Stomach (tissue), 9 donors: ENCODE data around the gene ADGRF5. TPM values are rescaled to one million over a fixed set of nuclear protein-coding genes. Genes with fewer than 3 reads are reported as not detected.
A peak's percentile ranks its signal among the peaks of the same experiment; 100 is the strongest.

Experiments
- DNase-seq, 2 donors: peaks; one replicate each; pipeline versions ENCODE4 v3.0.0 to v3.0.0-alpha.2; 2013 to 2019
- H3K27ac ChIP-seq, 5 donors: fragments of 200-600 bp in 4 of 5; sonication (generic) in 4 of 5; one replicate each; pipeline ENCODE4 v1.5.1; 2013 to 2019; ENCODE audit warnings: mild to moderate bottlenecking in 1 of 5, moderate library complexity in 1 of 5
- H3K27me3 ChIP-seq, 3 donors: fragments of 200-600 bp; sonication (generic); one replicate each; pipeline ENCODE4 v1.5.1; 2017 to 2019; ENCODE audit warnings: mixed run types in 1 of 3
- H3K36me3 ChIP-seq, 4 donors: fragments of 200-600 bp; sonication (generic); 1 replicate in 3 of 4; 2 replicates in 1 of 4; pipeline ENCODE4 v1.5.1; 2016 to 2019
- H3K4me1 ChIP-seq, 4 donors: fragments of 200-600 bp; sonication (generic); one replicate each; pipeline ENCODE4 v1.5.1; 2016 to 2019
- H3K4me3 ChIP-seq, 4 donors: fragments of 200-600 bp; sonication (generic) in 3 of 4; one replicate each; pipeline ENCODE4 v1.5.1; 2016 to 2019; ENCODE audit warnings: mild to moderate bottlenecking in 1 of 4
- H3K9me3 ChIP-seq, 4 donors: fragments of 200-600 bp; sonication (generic); one replicate each; pipeline ENCODE4 v1.5.1; 2016 to 2019
- CTCF ChIP-seq, 7 experiments: fragments of 450-650 bp in 4 of 7; fragments of 200-600 bp in 3 of 7; sonication (generic) in 3 of 7; IDR thresholded peaks; one replicate each; pipeline ENCODE4 v1.5.1; 2016 to 2019; ENCODE audit warnings: antibody characterized with exemption in 7 of 7, control low read depth in 2 of 7, mild to moderate bottlenecking in 1 of 7
- EP300 ChIP-seq: sonication (generic); formaldehyde crosslinking; IDR thresholded peaks from one replicate; pipeline ENCODE4 v1.6.1; 2017; ENCODE audit warnings: antibody characterized with exemption
- POLR2A ChIP-seq, 4 donors: fragments of 450-650 bp; IDR thresholded peaks; one replicate each; pipeline ENCODE4 v1.6.1; 2016; ENCODE audit warnings: antibody characterized with exemption in 4 of 4, control low read depth in 2 of 4, mild to moderate bottlenecking in 1 of 4, moderate library complexity in 1 of 4
- POLR2AphosphoS5 ChIP-seq, 3 donors: sonication (generic); formaldehyde crosslinking; IDR thresholded peaks; one replicate each; pipeline ENCODE4 v1.6.1; 2016; ENCODE audit warnings: antibody characterized with exemption in 3 of 3
- WGBS, 5 donors: extraction: QIAGEN DNeasy Blood & Tissue Kit in 3 of 5; methylation state at CpG; one replicate each; pipeline versions ENCODE4 v1.1.5 to v1.1.7; 2013 to 2018; 5-methylcytosine and 5-hydroxymethylcytosine counted together
- intact Hi-C: fragments of 100-400 bp; cut with DNase I; formaldehyde crosslinking; loops from one replicate; pipeline ENCODE4 v1.15.1; 2023; ENCODE audit warnings: low total_unique reads
- polyA plus RNA-seq, 3 donors: library from polyadenylated mRNA; stranded (reverse); fragments of 200-250 nt; gene quantifications; one replicate each; pipeline ENCODE4 v1.2.3, GENCODE V29; 2013
- total RNA-seq, 5 donors: library from RNA; depleted of rRNA; stranded (reverse); fragments of >200 nt; gene quantifications; one replicate each; pipeline versions ENCODE4 v1.1.0 to v1.2.3, GENCODE V29; 2014 to 2016
- donor health status: healthy with polysubstance abuse.
- donor health status: Bipolar disorder and iron deficiency.
- donor health status: healthy.

ADGRF5 gene
- total and polyA plus RNA-seq, 8 donors = 0.29 to 34.0 (median 3.9) TPM

- Histone ChIP-seq H3K36me3 (no peaks in the 10 kb centered on the region), H3K9me3 (no peaks in the 10 kb centered on the region), H3K4me1 (no peaks in the 10 kb centered on the region), H3K27ac (no peak overlapping the region), H3K4me3 (no peak overlapping the region), H3K27me3 (no peaks in the 10 kb centered on the region)
- DNase-seq = peak in 1 of 2 donors; percentile 30
- TF ChIP-seq POLR2AphosphoS5 (IDR thresholded peaks at IDR 0.05) (no peak), EP300 (no peak), POLR2A (IDR thresholded peaks at IDR 0.05) (no peak), CTCF (IDR thresholded peaks at IDR 0.05) (no peak)
- intact Hi-C loops = no loop called here
- WGBS, 5 donors = 79 to 85% (median 82%) methylated on average over 6 of the region's 6 CpGs
Measured at GRCh38 chr6:46935687-46936086, 13.9 kb upstream of the ADGRF5 start.

- Histone ChIP-seq H3K9me3 (no peaks in the 10 kb centered on the region), H3K4me3 (no peak overlapping the region), H3K36me3 (no peaks in the 10 kb centered on the region), H3K27me3 (no peaks in the 10 kb centered on the region), H3K4me1 (no peaks in the 10 kb centered on the region), H3K27ac (no peak overlapping the region)
- 82 to 92% (median 89%) methylated on average over 5 of the region's 5 CpGs for WGBS, 5 donors
- intact Hi-C loops = no loop called here
- no peak for DNase-seq
- TF ChIP-seq POLR2AphosphoS5 (IDR thresholded peaks at IDR 0.05) (no peak), POLR2A (IDR thresholded peaks at IDR 0.05) (no peak), CTCF (IDR thresholded peaks at IDR 0.05) (no peak), EP300 (no peak)
Measured at GRCh38 chr6:46933751-46934150, 12.0 kb upstream of the ADGRF5 start.

- H3K4me3 ChIP-seq = no peak overlapping the region
- intact Hi-C loops = no loop called here
- H3K27ac ChIP-seq = no peak overlapping the region
Measured at GRCh38 chr6:46932526-46933319, 11.0 kb upstream of the ADGRF5 start.

GRCh38 chr6:46931416-46931815, 9.7 kb upstream of the ADGRF5 start:
- DNase-seq = no peak
- Histone ChIP-seq H3K4me1 (peaks cover 10 to 17% (median 14%) of the 10 kb centered on the region in 4 donors), H3K36me3 (no peaks in the 10 kb centered on the region), H3K4me3 (no peak overlapping the region), H3K9me3 (no peaks in the 10 kb centered on the region), H3K27me3 (no peaks in the 10 kb centered on the region), H3K27ac (no peak overlapping the region)
- no peak for TF ChIP-seq CTCF (IDR thresholded peaks at IDR 0.05)
- TF ChIP-seq EP300 = no peak
- no peak for TF ChIP-seq POLR2A (IDR thresholded peaks at IDR 0.05)
- no peak for TF ChIP-seq POLR2AphosphoS5 (IDR thresholded peaks at IDR 0.05)
- WGBS, 5 donors = 77 to 93% (median 86%) methylated on average over 2 of the region's 2 CpGs
- intact Hi-C loops = no loop called here

More at GRCh38 chr6:46932526-46933319, 11.0 kb upstream of the ADGRF5 start:
- WGBS, 5 donors = 60 to 68% (median 64%) methylated on average over 10 of the region's 10 CpGs
- Histone ChIP-seq H3K36me3 (no peaks in the 10 kb centered on the region), H3K4me1 (peaks cover 0 to 4% (median 3%) of the 10 kb centered on the region in 4 donors), H3K27me3 (no peaks in the 10 kb centered on the region), H3K9me3 (no peaks in the 10 kb centered on the region)
- DNase-seq = peak in 1 of 2 donors; percentile 57
- TF ChIP-seq CTCF (IDR thresholded peaks at IDR 0.05) (no peak), EP300 (no peak), POLR2AphosphoS5 (IDR thresholded peaks at IDR 0.05) (no peak), POLR2A (IDR thresholded peaks at IDR 0.05) (no peak)
